KOPT-K1 (cell line): Measurements from ENCODE around the gene GPX7.

Source experiments
- H3K27ac ChIP-seq: fragments of 200-600 bp; sonication (generic); 2 replicates; pipeline ENCODE4 v1.5.1; 2016; ENCODE audit warnings: antibody characterized with exemption, mild to moderate bottlenecking, low read depth, low read length; ENCODE audit not compliant: poor library complexity, severe bottlenecking
- H3K36me3 ChIP-seq: fragments of 200-600 bp; sonication (generic); 2 replicates; pipeline ENCODE4 v1.5.1; 2017; ENCODE audit warnings: antibody characterized with exemption, mild to moderate bottlenecking, low read length, moderate library complexity; ENCODE audit not compliant: insufficient read depth
- H3K9me3 ChIP-seq: fragments of 200-600 bp; sonication (generic); 2 replicates; pipeline ENCODE4 v1.5.1; 2017; ENCODE audit warnings: antibody characterized with exemption, low read length, mild to moderate bottlenecking; ENCODE audit not compliant: insufficient read depth, poor library complexity, severe bottlenecking

GPX7 gene

DNA sequence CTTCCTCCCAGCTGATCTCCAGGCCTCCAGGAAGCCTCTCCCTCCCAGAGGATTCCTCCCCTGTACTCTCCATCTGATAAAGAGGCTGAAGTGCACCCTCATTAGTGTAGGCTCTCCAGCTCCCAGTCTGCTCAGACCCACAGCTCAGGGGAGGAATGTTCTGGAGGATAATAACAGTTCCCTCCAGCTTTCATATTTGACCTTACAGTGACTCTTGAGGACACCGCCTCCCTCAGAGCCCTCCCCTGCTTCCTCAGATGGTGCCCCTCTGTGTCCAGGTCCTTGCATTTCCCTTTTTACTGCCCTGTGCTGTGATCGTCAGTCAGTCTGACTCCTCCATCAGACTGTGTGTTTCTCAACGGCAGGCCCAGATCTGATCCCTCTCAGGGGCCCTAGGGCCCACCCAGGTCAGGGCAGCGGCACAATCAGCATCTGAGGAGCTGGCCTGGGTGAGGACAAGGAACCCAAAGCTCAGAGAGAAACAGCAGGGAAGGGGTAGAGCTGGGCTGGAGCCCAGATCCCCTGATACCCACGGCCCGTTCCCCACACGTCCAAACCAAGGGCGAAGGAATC, 29.7 kb downstream of the GPX7 start:
- no peak overlapping the region for H3K27ac ChIP-seq
- H3K9me3 ChIP-seq, result peaks cover 6% of the 10 kb centered on the region
- no peaks in the 10 kb centered on the region for H3K36me3 ChIP-seq

DNA sequence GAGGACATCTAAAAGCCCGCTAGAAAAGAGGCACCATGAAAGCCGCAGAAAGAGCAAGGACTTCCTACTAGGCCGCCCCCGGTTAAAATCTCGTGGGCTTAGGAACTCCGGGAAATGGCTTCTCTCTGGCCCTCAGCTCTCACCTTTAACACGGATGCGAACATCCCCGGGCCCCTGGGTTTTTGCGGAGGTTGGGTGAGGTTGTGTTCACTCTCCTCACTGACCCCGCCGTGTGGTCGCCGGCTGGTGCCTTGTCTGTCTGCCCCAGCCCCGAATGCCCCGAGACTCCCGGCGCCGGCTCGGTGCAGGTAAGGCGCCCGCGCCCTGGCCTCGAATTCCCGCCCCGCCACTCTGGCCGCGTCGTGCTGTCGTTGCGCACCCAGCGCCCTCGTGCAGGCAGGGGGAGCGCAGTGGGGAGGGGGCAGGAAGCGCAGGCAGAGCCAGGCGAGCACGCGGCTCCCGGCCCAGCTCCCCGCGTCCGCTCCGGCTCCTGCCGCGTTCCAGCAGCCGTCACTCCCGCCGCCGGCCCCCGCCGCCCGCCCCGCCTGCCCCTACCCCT, 30.6 kb downstream of the GPX7 start, which contains the start of gene SHISAL2A:
Gene SHISAL2A (plus strand): TSS at position 437 of the 559 bp plus-strand sequence. CDS start 326 bp downstream, outside the sequence.
- Histone ChIP-seq H3K27ac (no peak within 1 kb of the TSS), H3K9me3 (peaks cover 6% of the 10 kb centered on the region), H3K36me3 (no peaks in the 10 kb centered on the region)

DNA sequence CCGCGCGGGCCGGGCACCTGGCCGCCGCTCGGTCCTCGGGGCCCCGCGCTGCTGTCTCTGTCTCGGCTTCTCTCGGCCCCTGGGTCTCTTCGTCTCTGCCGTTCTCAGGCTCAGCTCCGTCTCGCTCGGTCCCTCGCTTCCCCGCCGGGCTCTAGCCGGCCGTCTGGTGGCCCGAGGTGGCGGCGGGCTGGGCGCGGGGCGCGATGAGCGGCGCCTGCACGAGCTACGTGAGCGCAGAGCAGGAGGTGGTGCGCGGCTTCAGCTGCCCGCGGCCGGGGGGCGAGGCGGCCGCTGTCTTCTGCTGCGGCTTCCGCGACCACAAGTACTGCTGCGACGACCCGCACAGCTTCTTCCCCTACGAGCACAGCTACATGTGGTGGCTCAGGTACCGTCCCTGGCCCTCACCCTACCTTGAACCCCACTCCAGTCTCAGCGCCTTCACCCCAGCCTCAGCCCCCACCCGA, 31.2 kb downstream of the GPX7 start:
- peaks cover 6% of the 10 kb centered on the region for H3K9me3 ChIP-seq
- no peak overlapping the region for H3K27ac ChIP-seq
- no peaks in the 10 kb centered on the region for H3K36me3 ChIP-seq

DNA sequence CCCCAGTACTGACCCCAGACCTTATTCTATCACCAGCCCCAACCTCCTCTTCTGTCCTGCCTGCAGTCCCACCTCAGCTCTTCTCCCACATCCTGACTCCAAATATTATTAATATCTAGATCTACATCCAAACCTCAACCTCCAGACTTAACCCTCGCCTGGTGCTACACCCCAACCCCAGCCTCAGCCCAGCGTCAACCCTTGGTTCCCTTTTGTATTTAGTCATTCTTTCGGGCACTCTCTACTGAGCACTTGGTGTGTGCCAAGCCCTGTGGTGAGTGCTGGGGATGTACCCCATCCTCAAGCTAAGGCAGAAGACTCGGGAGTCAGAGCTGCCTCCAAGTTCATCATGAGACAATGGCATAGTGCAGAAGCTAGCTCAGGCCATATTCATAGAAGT, 31.9 kb downstream of the GPX7 start:
- Histone ChIP-seq H3K27ac (no peak overlapping the region), H3K36me3 (no peaks in the 10 kb centered on the region), H3K9me3 (peaks cover 6% of the 10 kb centered on the region)

DNA sequence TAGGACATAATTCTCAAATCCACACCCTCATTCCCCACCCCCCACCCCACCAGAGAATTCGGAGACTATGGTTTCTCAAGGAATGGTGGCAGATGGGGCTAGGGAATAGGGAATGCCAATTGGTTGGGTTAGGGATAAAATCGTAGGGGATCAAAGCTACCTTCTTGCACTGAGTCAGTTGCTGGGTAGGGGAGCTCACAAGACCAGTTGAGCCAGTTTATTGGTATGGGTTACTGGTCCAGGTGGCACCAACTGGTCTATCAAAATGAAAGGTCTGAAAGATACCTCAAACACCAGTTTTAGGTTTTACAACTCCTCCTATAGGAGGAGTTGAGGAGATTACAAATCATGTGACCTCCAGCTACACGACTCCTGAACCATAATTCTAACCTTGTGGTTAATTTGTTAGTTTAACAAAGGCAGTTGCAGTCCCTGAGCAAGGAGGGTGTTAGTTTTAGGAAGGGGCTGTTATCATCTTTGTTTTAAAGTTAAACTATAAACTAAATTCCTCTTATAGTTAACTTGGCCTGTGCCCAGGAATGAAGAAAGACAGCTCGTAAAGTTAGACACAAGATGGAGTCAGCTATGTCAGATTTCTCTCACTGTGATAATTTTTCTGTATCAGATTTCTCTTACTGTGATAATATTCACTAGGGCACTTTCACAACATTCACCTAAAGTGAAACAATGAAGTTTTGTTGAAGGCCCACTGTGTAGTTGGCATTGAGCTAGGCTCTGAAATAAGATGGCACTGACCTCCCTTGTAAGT, 33.3 kb downstream of the GPX7 start:
- H3K9me3 ChIP-seq, result peaks cover 6% of the 10 kb centered on the region
- no peaks in the 10 kb centered on the region for H3K36me3 ChIP-seq
- no peak overlapping the region for H3K27ac ChIP-seq

DNA sequence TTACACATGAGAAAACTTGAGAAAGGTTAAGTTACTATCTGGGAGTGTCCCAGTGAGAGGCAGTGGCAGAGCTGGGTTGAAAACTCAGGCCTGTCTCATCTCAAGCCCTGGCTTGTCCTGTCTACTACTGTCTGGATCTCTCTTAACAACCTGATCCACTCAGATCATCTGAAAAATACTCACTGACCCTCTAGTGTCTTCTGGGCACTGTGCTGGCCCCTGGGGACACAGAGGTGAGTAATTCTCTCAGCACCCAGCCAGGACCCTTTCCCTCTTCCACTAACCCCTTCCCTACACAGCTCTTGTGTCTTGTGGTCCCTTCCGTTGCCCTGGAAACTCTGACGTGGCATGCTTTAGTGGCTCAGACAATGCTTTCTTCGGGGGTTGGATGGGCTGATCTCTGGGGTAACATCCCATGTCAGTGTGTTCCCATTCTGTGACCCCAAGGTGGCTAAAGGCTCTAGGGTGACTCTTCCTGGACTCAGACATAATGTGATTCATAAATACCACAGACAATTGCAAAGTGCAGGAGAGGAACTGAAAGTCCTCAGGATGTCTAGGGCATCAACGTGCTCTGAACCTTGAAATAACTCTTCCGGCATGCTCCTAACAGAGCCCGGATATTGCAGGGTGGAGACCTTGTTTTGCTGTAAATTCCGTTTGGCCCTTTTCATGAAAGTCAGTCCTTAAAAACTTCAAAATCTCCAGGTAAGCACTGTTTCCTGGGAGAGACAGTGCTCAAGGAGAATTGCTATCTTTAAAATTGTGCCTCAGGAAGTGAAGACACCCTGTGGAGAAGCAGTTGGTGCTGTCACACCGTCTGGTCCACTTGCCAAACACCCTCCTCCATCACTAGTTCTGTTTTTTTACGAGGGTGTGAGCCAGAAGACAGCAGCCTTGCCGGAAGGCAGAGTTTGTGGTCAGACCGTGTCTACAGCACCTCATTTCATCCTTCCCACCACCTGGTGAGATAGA, 34.8 kb downstream of the GPX7 start:
- H3K36me3 ChIP-seq, result no peaks in the 10 kb centered on the region
- peak overlapping the region; percentile 64 for H3K27ac ChIP-seq
- peaks cover 6% of the 10 kb centered on the region for H3K9me3 ChIP-seq

DNA sequence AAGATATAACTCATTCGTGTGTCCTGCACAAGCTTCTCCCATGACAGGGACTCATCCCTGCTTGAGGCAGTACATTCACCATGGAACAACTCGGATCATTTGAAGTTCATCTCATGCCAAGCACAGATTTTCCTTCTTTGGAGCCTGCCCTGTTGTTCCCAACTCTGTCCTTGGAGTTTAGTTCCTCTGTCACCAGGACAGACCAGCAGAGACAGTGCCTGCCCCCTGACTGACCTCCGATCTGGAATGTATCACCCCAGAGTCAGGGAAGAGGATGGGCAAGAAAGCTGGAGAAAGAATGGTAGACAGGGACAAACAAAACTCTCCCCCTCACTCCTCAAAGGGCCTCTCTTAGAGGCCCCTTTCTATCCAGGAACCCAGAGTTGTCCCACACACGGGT, 35.8 kb downstream of the GPX7 start:
- Histone ChIP-seq H3K36me3 (no peaks in the 10 kb centered on the region), H3K9me3 (peaks cover 6% of the 10 kb centered on the region), H3K27ac (peak overlapping the region; percentile 64)

DNA sequence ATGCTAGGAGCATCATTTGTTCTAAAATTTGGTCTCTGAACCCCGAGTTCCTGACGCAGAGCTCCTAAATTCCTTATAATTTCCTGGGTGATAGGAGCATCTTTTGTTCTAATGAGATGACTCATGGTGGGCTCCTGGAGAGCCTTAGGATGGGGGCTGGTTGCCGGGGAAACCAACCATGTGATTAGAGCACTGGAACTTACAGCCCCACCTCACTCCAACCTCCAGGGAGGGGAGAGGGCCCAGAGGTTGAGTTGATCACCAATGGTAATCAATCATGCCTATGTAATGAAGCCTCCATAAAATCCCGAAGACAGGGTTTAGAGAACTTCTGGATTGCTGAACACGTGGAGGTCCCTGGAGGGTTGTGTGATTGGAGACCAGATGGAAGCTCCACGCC, 38.5 kb downstream of the GPX7 start:
- no peaks in the 10 kb centered on the region for H3K9me3 ChIP-seq
- no peak overlapping the region for H3K27ac ChIP-seq
- H3K36me3 ChIP-seq, result no peaks in the 10 kb centered on the region

DNA sequence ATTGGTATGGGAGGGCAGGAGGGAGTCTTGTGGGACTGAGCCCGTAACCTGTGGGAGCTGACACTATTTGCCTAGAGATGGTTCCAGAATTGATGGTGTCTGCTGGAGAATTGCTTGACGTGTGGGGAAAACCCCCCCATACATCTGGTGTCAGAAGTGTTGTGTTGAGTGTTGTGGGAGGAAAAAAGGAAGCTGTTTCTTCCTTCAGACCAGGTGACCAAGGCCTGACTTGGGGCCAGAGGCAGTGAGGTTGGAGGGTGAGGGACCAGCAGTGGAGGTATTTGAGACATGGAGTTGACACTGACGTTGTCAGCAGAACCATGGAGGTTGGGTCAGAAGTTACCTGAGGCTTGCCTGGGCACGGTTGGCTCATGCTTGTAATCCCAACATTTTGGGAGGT, 39.1 kb downstream of the GPX7 start:
- Histone ChIP-seq H3K27ac (no peak overlapping the region), H3K9me3 (no peaks in the 10 kb centered on the region)

DNA sequence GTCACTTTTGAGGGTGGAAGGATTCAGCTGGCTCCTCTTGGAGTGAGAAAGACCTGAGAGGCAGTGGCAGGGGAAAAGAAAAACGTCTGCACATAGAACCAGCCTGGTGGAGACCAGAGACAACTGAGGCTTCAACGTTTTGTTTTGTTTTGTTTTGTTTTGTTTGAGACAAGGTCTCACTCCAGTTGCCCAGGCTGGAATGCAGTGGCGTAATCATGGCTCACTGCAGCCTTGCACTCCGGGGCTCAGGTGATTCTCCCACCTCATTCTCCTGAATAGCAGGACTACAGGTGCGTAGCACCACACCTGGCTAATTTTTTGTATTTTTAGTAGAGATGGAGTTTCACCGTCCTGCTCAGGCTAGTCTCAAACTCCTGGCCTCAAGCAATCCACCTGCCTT, 43.1 kb downstream of the GPX7 start:
- H3K9me3 ChIP-seq, result no peaks in the 10 kb centered on the region
- H3K36me3 ChIP-seq, result no peaks in the 10 kb centered on the region
- no peak overlapping the region for H3K27ac ChIP-seq

More for the DNA sequence above, 39.1 kb downstream of the GPX7 start:
- no peaks in the 10 kb centered on the region for H3K36me3 ChIP-seq

DNA sequence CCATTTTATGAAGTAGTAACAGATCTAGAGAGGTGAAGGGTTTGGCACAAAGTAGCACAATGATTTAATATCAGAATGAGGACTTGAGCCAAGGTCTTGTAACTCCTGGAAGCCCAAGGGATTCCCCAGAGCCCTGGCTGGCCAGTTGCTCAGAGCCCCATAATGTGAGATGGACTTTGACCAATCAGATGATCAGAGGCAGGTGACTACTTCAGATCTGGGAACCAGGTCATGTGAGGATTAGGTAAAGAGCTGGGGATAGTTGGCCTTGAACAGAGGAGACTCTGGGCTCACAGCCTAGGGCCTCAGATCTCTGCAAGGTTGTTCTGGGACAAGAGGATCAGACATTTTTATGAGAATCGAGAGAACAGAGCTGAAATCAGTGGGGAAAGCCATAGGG, 49.7 kb downstream of the GPX7 start:
- no peaks in the 10 kb centered on the region for H3K9me3 ChIP-seq
- H3K36me3 ChIP-seq, result no peaks in the 10 kb centered on the region
- H3K27ac ChIP-seq, result no peak overlapping the region

DNA sequence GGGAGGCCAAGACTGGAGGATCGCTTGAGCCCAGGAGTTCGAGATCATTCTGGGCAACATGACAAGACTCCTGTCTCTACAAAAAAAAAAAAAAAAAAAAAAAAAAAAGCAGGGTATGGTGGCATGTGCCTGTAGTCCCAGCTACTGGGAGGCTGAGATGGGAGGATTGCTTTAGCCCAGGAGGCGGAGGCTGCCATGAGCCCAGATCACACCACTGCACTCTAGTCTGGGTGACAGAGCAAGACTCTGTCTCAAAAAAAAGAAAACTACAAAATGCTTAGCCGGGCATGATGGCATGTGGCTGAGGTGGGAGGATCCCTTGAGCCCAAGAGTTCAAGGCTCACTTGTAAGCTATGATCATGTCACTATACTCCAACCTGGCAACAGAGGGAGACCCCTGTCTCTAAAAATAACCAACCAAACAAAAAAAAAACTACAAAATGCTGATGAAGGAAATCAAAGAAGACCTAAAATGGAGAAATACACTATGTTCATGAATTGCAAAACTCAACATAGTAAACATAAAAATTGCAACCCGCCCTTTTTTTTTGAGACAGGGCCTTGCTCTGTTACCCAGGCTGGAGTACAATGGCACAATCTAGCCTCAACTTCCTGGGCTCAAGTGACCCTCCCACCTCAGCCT, 51.2 kb downstream of the GPX7 start:
- no peaks in the 10 kb centered on the region for H3K9me3 ChIP-seq
- H3K36me3 ChIP-seq, result no peaks in the 10 kb centered on the region
- H3K27ac ChIP-seq, result no peak overlapping the region

DNA sequence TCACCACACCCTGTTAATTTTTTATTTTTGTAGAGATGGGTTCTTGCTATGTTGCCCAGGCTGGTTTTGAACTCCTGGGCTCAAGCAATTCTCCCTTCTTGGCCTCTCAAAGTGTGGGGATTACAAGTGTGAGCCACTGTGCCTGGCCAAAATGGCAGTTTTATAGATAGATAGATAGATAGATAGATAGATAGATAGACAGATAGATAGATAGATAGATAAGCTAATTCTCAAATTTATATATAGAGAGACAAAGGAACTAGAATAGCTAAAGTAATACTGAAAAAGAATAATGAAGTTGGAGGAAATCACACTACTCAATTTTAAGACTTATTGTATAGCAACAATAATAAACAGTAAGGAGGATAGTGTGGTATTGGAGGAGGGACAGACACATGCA, 51.9 kb downstream of the GPX7 start:
- no peaks in the 10 kb centered on the region for H3K36me3 ChIP-seq
- no peak overlapping the region for H3K27ac ChIP-seq
- H3K9me3 ChIP-seq, result no peaks in the 10 kb centered on the region

DNA sequence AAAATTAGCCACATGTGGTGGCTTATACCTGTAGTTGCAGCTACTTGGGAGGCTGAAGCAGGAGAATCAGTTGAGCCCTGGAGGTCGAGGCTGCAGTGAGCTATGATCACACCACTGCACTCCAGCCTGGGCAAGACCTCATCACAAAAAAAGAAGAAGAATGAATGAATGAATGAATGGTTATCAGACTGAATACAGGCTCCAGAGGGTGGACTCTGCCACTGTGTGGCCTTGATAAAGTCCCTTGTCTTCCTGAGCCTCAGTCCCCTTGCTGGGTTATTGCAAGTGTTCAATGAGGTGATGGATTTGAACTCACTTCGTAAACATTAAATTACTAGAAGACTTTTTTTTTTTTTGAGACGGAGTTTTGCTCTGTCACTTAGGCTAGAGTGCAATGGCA, 55.5 kb downstream of the GPX7 start:
- no peak overlapping the region for H3K27ac ChIP-seq
- H3K9me3 ChIP-seq, result no peaks in the 10 kb centered on the region
- no peaks in the 10 kb centered on the region for H3K36me3 ChIP-seq
